Pancreas (tissue), 10 donors: ENCODE results near the gene FOXO1. TPM values are rescaled to one million over a fixed set of nuclear protein-coding genes. Genes with fewer than 3 reads are reported as not detected.

Source experiments
- ATAC-seq, 4 donors: fragments of 200-7000 bp; cut with Tn5 transposase; one replicate each; pipeline versions ENCODE4 v1.8.0 to v1.9.1; 2020; ENCODE audit warnings: mild to moderate bottlenecking in 4 of 4, moderate library complexity in 4 of 4
- DNase-seq, 6 donors: peaks; one replicate each; pipeline ENCODE4 v3.0.0-alpha.2; 2020
- FAIRE-seq: peaks from 2 replicates; lab custom pipeline; 2012; peaks lifted over from hg19 to GRCh38; lab: Jason Lieb, UNC
- H3K27ac ChIP-seq, 4 donors: fragments of 200-600 bp; sonication (generic); 1 replicate in 3 of 4; 2 replicates in 1 of 4; pipeline versions ENCODE4 v1.5.0 to v1.8.0; 2020
- H3K27me3 ChIP-seq, 4 donors: fragments of 200-600 bp; one replicate each; pipeline ENCODE4 v1.8.0; 2021
- H3K36me3 ChIP-seq, 3 donors: fragments of 200-600 bp; sonication (generic) in 1 of 3; one replicate each; pipeline versions ENCODE4 v1.5.0 to v1.8.0; 2020 to 2021
- H3K4me1 ChIP-seq, 3 donors: fragments of 200-600 bp; one replicate each; pipeline ENCODE4 v1.8.0; 2021
- H3K4me3 ChIP-seq, 4 donors: fragments of 200-600 bp; sonication (generic) in 2 of 4; one replicate each; pipeline versions ENCODE4 v1.5.0 to v1.8.0; 2020 to 2021
- H3K9me3 ChIP-seq, 4 donors: fragments of 200-600 bp; one replicate each; pipeline ENCODE4 v1.8.0; 2021
- WGBS, 2 donors: extraction: QIAGEN DNeasy Blood & Tissue Kit; methylation state at CpG; one replicate each; pipeline ENCODE4 v1.1.7; 2013; 5-methylcytosine and 5-hydroxymethylcytosine counted together
- intact Hi-C, 3 donors: fragments of 100-400 bp; cut with DNase I; formaldehyde crosslinking; loops; one replicate each; pipeline versions ENCODE4 v1.11.1 to v1.14.2; 2022
- polyA plus RNA-seq, 2 donors: library from polyadenylated mRNA; stranded (reverse); fragments of 200-250 nt; gene quantifications; one replicate each; pipeline ENCODE4 v1.2.3, GENCODE V29; 2013
- total RNA-seq, 6 donors: library from RNA; stranded (reverse); fragmentation: NEBNext Ultra II Directional in 4 of 6; extraction: Animal tissue kit (Norgen Biotek cat#: 25700) in 4 of 6; gene quantifications; one replicate each; pipeline versions ENCODE4 v1.2.1 to v1.2.4, GENCODE V29; 2021 to 2023
- TF ChIP-seq, protein P1 (sequence below), 4 donors: fragments of 200-600 bp; sonication (generic) in 3 of 4; IDR thresholded peaks; one replicate each; pipeline versions ENCODE4 v1.5.0 to v1.8.0; 2021; ENCODE audit warnings: antibody characterized with exemption in 4 of 4
- donor health status: healthy with polysubstance abuse.
- donor health status: DM: no; HTN: no; CAD: no; lungs with moderate emphysema.
- donor health status: DM: no; HTN: no; CAD: no.
- donor health status: control.
- donor health status: control.
- donor health status: Bipolar disorder and iron deficiency.
- donor health status: DM: yes; HTN: yes; CAD: no.
- donor health status: DM: no; HTN: no; CAD: no.
- donor health status: DM: no; HTN: no; CAD: no.
- donor health status: DM: yes; HTN: yes; CAD: no.

The FOXO1 gene
- total and polyA plus RNA-seq, 8 donors: 3.8 to 21.9 (median 15.0) TPM

- TF ChIP-seq, protein P1, sequence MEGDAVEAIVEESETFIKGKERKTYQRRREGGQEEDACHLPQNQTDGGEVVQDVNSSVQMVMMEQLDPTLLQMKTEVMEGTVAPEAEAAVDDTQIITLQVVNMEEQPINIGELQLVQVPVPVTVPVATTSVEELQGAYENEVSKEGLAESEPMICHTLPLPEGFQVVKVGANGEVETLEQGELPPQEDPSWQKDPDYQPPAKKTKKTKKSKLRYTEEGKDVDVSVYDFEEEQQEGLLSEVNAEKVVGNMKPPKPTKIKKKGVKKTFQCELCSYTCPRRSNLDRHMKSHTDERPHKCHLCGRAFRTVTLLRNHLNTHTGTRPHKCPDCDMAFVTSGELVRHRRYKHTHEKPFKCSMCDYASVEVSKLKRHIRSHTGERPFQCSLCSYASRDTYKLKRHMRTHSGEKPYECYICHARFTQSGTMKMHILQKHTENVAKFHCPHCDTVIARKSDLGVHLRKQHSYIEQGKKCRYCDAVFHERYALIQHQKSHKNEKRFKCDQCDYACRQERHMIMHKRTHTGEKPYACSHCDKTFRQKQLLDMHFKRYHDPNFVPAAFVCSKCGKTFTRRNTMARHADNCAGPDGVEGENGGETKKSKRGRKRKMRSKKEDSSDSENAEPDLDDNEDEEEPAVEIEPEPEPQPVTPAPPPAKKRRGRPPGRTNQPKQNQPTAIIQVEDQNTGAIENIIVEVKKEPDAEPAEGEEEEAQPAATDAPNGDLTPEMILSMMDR (IDR thresholded peaks at IDR 0.05): no peak
- H3K4me3 ChIP-seq: no peak overlapping the region
- peak; percentile 33 to 67 (median 56) for ATAC-seq
These were observed 102.0 kb downstream of the FOXO1 start for GRCh38 chr13:40564342-40565001.

GRCh38 chr13:40563350-40564125, 102.9 kb downstream of the FOXO1 start:
- intact Hi-C loops: loop anchor here in 1 of 3 donors (10.0 kb wide), 1 partner anchor 91 kb away; no protein-coding TSS in a partner anchor
- Histone ChIP-seq H3K9me3 (no peaks in the 10 kb centered on the region), H3K27me3 (no peaks in the 10 kb centered on the region), H3K4me1 (peaks cover 0 to 37% (median 28%) of the 10 kb centered on the region in 3 donors), H3K36me3 (peaks cover 0 to 9% (median 0%) of the 10 kb centered on the region in 3 donors), H3K27ac (peak overlapping the region in 2 of 4 donors; percentile 4 to 34), H3K4me3 (no peak overlapping the region)
- TF ChIP-seq, protein P1 (IDR thresholded peaks at IDR 0.05): no peak
- FAIRE-seq (no peak), DNase-seq (no peak), ATAC-seq (peak in 2 of 4 donors; percentile 7 to 53)
- whole genome bisulfite sequencing, 2 donors: 64 to 65% methylated on average over 14 of the region's 14 CpGs

More at GRCh38 chr13:40564342-40565001, 102.0 kb downstream of the FOXO1 start:
- intact Hi-C loops: loop anchor here in 1 of 3 donors (10.0 kb wide), 1 partner anchor 90 kb away; no protein-coding TSS in a partner anchor
- H3K9me3 ChIP-seq: no peaks in the 10 kb centered on the region
- WGBS, 2 donors: 17 to 24% methylated on average over 15 of the region's 15 CpGs
- FAIRE-seq (no peak), DNase-seq (no peak)
- peak overlapping the region in 2 of 4 donors; percentile 4 to 34 for H3K27ac ChIP-seq
- peaks cover 4 to 41% (median 35%) of the 10 kb centered on the region in 3 donors for H3K4me1 ChIP-seq
- peaks cover 0 to 5% (median 0%) of the 10 kb centered on the region in 3 donors for H3K36me3 ChIP-seq
- H3K27me3 ChIP-seq: no peaks in the 10 kb centered on the region

DNA sequence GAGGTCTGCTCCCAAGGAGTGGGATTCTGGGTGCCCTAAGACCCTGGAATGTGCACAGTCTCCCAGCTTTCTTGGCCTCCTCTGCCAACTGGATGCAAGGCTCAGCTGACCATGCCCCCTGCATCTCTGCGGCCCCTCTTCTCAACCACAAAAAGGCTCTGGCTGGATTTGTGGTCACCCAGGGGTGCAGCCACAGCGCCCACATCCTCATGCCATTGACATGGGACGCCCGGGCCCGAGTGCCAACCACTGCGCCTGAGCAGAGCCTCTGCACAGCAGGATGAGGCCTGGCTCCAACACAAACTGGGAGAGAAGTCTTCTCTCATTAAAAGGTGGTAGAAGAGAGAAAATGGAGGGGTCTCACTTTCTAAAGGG, 103.5 kb downstream of the FOXO1 start:
- Histone ChIP-seq H3K27ac (peak overlapping the region in 1 of 4 donors; percentile 34), H3K9me3 (no peaks in the 10 kb centered on the region), H3K4me1 (peaks cover under 1 to 38% (median 25%) of the 10 kb centered on the region in 3 donors), H3K4me3 (no peak overlapping the region), H3K36me3 (peaks cover 0 to 9% (median 0%) of the 10 kb centered on the region in 3 donors), H3K27me3 (no peaks in the 10 kb centered on the region)
- 82 to 91% methylated on average over 6 of the region's 6 CpGs for WGBS, 2 donors
- no peak for FAIRE-seq
- intact Hi-C loops: loop anchor here in 1 of 3 donors (10.0 kb wide), 1 partner anchor 92 kb away; no protein-coding TSS in a partner anchor
- no peak for DNase-seq
- no peak for ATAC-seq
- TF ChIP-seq, protein P1 (IDR thresholded peaks at IDR 0.05): no peak

- ATAC-seq: no peak
- DNase-seq: no peak
- Histone ChIP-seq H3K4me3 (no peak overlapping the region), H3K9me3 (no peaks in the 10 kb centered on the region), H3K36me3 (peaks cover 0 to 9% (median 0%) of the 10 kb centered on the region in 3 donors), H3K27me3 (no peaks in the 10 kb centered on the region), H3K27ac (no peak overlapping the region), H3K4me1 (peaks cover 16 to 47% (median 39%) of the 10 kb centered on the region in 3 donors)
- no peak for FAIRE-seq
- TF ChIP-seq, protein P1 (IDR thresholded peaks at IDR 0.05): no peak
- 98% methylated on average over 9 of the region's 9 CpGs for WGBS, 2 donors
- intact Hi-C loops: loop anchor here in 1 of 3 donors (10.0 kb wide), 1 partner anchor 95 kb away; no protein-coding TSS in a partner anchor
These were observed 106.5 kb downstream of the FOXO1 start for GRCh38 chr13:40559915-40560314.
